HG03575 (cell line): ENCODE measurements around the gene KDM4B.

ENCODE experiments used
- ATAC-seq: cut with Tn5 transposase; IDR thresholded peaks from one replicate; pipeline ENCODE4 v1.9.1; 2021; ENCODE audit not compliant: unreplicated experiment, insufficient number of reproducible peaks, low FRiP score; ENCODE audit errors: extremely low read depth

Gene KDM4B

DNA sequence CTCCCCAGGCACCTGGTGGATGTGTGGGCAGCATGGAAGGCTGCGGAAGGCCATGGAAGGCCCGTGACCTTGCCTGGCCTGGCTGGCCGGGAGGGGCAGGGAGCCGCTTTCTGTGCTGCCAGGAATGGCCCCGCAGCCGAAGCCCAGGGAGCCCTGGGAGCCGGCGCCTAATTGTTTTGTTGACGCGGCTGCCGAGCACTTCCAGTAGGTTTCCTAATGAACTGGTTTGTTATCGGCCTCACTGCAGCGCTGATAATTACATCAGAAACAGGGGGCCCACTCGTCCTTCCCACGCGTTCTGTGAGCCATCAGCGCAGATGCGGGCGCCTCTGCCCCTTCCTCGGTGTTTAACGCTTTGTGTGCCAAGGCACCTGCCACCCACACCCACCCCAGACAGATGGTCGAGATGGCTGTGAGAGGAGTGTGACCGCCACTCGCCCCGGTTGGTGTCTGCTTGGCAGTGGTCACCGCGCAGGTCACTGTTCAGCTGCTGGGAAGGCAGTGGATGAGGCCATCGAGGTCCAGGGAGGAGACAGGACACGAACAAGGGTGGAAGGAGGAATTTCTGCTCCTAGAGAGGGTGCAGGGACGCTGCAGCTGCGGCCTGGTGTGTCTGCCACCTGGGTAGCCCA, 124.5 kb downstream of the KDM4B start:
- ATAC-seq, result no peak

DNA sequence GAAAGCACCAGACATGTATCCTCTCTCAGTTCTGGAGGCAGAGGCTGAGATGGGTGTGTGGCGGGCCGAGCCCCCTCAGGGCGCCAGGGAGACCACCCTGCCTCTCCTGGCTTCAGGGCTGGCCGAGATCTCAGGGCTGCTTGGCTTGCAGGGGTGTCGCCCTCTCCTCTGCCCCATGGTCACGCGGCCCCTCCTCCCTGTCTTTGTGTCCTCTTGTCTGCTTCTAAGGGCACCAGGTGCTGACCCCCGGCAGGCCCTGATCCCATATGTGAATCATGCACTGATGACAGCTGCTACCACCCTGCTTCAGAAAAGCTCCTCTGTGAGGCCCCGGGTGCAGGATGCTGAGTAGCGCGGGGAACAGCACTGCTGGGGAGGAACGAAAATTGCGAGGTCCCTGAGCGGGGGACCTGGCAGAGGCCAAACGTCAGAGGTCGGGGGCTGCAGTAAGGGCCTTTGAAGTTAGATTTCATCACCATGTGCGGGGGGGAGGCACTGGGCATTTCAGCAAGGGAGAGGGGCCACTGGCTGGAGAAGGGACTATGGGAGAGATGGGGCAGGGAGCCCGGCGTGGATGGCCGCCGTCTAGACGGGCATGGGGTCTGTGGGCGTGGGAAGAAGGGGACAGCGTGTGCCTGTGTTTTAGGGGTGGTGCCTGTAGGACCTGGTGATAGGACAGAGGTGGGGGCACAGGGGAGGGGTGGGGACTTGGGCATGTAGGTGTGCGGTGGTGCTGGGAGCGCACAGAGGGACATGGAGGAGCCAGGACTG, 125.2 kb downstream of the KDM4B start:
- no peak for ATAC-seq

DNA sequence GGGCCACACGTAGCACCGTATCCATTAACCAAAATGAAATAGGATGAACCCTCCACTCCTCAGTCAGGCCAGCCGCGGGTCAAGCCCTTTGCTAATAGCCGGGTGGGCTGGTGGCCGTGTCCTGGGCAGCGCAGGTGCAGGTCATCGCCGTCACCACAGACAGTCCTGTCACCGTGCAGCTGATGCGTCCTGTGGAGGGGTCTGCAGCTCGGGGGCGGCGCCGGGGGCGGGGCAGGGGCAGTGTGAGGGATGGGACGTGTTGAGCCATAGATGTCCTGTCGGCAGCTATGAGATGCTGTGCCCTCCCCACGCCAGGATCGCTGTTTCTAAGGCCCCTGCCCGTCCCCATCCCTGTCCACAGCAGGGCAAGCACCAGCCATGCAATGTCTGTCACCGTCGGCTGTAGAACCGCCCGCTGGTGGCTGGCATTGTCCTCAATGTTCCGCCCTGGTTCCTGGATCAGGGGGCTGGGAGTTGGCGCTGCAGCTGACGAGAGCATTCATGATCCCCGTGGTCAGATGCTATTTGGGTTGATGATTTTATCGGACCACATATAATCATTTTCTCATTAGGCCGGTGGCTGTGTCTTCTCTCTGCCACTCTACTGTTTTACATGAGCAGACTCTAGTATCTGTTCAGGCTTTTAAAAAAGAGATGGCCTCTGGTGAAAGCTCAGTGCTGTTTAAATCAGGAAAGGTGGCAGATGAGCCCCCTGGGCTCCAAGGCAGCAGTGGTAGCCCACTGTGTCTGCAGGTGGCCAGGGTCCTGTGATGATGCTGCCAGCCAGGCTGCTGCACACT, 126.1 kb downstream of the KDM4B start:
- no peak for ATAC-seq

DNA sequence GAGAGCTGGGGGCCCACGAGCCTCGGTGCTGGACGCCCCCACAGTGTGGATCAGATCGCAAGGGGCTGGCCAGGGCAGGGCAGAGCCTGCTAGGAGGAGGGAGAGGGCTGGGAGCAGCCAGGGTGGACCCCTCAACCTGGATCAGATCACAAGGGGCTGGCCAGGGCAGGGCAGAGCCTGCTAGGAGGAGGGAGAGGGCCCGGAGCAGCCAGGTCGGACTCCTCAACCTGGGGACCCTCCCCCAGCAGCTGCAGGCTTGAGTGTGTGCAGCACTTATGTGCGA, 126.6 kb downstream of the KDM4B start:
- no peak for ATAC-seq

DNA sequence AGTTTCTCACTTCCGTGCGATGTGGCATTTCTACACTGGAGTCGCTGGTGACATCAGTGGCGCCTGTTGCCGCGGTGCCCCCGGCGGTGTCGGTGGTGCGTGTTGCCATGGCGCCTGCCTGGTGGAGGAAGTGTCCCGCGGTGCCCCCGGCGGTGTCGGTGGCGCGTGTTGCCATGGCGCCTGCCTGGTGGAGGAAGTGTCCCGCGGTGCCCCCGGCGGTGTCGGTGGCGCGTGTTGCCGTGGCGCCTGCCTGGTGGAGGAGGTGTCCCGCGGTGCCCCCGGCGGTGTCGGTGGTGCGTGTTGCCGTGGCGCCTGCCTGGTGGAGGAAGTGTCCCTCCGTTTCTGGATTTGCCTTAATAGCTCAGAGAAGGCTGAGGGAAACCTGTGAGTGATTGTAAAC, 127.6 kb downstream of the KDM4B start:
- no peak for ATAC-seq

DNA sequence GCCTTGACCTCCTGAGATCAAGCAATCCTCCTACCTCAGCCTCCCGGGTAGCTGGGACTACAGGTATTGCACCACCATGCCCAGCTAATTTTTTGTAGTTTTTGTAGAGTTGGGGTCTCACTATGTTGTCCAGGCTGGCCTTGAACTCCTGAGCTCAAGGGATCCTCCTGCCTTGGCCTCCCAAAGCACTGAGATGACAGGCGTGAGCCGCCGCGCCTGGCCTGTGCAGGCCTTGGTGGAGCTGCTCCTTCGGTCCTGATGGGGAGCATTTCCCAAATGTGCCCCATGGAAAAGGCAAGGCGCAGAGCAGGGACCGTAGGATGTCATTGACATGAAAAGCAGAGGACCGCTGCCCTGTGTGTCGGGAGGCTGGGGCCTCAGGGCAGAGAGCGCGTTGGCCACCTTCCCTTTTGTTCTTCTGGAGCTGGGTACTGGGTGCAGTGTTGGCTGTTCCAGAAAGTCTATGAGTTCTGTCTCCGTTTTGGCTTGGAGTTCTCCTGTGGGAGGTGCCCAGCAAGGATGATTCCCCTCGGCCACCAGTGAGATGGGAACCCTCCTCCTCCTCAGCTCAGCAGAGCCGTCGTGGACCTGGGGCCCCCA, 128.5 kb downstream of the KDM4B start:
- no peak for ATAC-seq

DNA sequence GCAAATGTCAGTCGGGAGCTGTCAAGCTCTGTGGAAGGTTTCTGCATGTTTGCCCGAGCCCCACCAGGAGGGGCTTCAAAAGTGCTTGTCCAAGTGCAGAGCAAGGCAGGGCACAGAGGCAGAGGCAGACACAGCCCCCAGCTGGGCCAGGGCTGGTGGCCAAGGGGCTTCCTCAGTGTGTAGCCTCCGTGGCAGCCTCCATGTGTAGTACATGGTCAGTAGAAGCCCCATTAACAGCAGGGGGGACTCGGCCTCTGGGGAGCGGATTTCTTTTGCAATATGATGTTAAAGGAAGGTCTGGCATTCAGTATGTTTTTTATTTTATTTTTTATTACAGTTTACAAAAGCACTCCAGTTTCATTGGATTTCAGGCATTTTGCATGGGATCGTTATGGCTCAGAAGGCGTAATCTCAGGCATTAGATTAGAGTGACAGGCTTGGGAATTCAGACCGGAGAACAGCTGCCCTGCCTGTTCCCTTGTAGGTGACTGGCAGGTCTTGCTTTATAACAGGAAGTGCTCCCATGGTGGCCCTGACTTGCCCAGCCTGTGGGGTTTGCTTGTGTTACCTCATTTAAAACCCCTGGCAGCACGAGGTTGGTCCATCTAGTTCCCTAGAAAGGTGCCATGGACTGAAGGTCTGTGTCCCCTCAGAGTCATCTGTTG, 129.2 kb downstream of the KDM4B start:
- no peak for ATAC-seq

DNA sequence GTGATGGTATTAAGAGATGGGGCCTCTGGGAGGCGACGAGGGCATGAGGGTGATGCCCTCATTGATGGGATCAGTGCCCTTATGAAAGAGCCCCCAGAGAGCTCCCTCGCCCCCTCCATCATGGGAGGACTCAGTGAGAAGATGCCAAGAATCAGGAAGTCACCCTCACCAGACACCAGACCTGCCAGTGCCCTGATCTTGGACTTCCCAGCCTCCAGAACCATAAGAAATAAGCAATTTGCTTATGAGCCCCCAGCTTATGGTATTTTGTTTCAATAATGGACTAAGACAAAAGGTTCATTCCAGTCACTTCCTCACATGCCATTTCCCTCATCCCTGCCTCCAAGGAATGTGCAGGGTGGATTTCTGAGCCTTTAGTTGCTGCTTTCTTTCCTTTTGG, 129.7 kb downstream of the KDM4B start:
- no peak for ATAC-seq

DNA sequence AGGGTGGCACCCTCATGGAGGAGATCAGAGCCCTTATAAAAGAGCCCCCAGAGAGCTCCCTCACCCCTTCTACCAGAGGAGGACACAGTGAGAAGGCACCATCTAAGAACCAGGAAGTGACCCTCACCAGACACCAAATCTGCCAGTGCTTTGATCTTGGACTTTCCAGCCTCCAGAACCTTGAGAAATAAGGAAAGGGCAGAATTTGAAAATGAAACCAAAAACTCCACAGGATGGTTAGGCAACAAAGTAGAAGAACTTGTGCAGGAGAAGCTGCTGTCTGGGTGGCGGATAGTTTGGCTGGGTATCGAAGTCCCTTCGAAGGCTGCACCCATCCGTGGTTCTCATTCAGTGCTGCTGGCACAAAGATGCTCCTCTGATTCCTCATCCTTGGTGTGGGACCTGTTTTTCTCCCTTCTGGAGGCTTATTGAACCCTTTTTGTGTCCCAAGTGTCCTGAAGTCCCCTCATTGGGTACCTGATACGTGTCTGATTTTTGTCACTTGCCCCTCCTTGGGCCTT, 130.8 kb downstream of the KDM4B start:
- ATAC-seq, result no peak

DNA sequence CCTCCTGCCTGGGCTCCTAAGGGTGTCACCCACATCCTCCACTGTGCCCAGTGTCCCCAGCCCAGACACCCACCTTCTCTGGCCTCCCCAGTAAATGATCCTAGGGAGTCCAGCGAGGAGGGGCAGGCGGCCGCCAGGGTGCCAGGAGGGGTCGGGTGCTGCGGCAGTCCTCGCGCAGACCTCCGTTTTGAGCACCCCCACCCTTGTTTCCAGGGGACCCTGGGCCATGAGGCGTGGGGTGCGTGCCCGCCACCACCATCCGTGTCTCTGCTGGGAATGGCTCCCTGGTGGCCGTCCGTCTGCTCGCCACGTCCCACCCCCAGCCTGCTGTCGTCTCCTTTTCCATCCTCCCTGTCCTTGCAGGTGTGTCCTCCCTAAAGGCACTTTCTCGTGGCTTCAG, 133.0 kb downstream of the KDM4B start:
- ATAC-seq, result no peak

DNA sequence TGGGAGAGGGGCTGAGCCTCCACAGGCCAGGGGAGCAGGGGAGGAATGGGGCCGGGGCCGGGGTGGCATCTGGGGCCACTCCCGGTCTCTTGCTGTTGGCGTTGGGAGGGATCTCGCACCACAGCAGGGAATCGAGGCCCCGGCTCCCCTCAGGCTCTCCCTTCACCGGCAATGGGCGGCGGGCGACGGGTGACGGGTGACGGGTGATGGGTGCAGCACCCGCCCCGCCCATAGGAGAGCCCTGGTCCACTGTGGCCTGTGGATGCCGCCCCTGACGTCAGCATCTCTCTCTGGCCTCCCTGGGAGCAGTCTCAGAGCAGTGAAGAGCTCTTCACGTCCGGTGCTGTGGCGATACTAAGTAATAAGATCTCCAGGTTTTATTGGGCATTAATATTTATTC, 133.6 kb downstream of the KDM4B start:
- ATAC-seq, result no peak

DNA sequence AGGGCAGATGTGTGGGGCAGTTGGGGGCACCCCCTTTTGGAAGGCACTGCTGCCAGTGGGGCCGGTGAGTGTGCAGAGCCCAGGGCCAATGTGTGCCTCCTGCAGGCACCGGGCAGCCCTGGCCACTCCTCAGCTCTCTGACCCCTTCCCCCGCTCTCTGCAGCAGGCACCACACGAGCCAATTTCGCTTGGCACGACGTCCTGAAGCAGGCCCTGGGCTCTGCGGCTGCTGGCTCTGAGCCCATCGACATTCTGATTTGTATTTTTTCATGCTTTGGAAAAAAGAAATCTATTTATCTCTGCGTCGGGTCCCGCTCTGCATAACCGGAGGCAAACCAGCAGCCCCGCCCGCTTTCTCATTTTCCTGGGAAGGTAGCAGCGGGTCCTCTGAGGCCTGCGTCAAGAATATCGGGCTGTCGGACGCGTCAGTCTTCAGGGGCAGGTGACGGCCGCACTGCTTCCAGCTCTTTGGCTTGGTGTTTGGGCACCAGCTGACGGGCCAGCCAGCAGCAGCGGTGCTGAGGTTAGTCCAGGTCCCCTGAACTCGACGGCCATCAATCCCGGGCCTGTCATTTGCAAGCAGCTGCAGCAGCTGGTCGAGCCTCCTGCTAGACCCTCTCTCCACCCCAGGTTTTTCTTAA, 134.3 kb downstream of the KDM4B start:
- no peak for ATAC-seq

DNA sequence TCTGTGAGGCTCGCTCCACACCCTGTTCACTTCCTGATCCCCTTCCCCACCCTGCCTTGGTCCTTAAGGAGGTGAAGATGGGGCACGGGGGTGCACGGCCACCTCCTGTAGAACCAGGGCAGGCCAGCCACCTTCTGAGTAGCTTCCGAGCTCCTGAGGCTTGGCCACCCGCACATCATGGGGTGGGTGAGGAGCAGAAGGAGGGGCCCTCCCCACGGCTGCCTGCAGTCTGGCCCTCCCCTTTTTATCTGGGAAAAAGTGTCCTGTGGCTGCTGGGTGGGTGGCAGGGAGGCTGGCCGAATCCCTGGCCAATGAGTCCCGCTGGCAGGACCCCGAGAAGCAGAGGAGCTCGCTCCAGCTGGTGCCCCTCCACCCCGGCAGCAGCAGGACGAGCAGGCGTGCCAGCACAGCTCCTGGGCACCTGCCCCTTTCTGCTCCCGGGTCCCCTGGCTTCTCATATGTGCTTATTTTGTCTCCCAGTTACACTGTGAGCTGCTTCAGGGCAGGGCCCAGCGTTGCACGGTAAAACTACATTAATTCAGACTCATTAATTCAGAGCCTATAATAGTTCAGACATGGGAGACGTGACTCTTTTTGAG, 135.0 kb downstream of the KDM4B start:
- no peak for ATAC-seq

DNA sequence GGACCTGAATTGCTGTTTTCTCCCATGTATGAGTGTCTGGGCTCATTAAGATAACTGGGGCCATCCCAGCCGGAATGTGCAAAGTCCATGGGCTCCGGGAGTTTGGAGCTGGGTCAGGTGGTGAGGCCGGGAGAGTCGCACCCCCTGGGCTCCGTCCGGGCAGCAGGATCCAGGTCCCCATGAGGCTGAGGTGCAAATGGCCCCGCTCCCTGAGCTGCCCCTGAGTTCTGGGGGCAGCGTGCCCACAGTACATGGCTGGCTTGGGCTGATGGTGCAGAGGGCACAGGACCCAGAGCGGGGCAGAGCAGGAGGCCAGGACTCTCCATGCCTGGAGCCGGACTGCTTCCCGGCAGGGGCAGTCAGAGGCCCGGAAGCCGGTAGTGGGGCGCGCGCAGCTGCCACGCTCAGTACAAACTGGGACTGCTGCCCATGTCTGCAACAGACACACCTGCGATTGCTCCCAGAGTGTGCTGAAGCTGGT, 136.0 kb downstream of the KDM4B start:
- ATAC-seq, result no peak

DNA sequence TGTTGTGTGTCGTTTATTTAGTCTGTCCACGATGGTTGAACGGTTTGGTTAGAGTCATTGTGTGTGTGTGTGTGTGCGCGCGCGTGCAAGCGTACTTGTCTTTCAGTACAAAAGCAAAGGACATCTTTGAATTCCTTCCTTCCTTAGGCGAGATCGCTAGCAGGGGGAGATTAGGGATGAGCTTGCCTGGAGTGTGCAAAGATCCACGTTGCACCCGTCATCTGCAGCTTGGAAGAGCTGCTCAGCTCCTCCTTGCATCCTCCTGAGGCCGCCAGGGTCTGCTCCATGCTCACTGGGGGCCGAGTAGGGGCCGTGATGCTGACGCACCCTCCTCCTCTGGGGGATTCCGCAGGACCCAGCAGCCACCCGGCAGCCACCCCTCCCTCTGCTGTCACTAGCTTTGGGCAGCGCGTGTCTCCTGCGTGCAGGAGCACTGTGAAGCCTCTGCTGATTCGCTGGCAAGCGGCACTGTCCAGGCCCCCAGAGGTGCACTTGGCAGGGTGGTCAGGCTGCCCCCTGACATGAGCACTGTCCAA, 137.3 kb downstream of the KDM4B start:
- no peak for ATAC-seq

DNA sequence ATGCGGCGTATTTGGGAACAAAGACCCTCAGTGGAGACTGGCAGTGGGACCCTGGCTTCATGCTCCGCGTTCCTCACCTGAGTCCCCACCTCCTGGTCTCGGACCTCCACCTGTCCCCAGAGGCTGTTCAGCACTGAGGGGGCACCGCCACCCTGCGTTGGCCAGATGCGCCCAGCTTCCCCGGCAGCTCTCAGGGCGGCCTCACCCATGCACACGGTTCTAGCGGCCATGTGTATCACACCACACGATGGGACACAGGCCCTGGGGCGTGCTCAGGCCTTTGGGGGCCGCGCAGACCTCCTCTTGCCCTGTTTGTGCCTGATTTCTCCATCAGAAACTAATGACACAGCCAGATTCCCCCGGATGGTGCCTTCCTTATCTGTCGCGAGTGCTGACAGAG, 138.1 kb downstream of the KDM4B start:
- no peak for ATAC-seq

DNA sequence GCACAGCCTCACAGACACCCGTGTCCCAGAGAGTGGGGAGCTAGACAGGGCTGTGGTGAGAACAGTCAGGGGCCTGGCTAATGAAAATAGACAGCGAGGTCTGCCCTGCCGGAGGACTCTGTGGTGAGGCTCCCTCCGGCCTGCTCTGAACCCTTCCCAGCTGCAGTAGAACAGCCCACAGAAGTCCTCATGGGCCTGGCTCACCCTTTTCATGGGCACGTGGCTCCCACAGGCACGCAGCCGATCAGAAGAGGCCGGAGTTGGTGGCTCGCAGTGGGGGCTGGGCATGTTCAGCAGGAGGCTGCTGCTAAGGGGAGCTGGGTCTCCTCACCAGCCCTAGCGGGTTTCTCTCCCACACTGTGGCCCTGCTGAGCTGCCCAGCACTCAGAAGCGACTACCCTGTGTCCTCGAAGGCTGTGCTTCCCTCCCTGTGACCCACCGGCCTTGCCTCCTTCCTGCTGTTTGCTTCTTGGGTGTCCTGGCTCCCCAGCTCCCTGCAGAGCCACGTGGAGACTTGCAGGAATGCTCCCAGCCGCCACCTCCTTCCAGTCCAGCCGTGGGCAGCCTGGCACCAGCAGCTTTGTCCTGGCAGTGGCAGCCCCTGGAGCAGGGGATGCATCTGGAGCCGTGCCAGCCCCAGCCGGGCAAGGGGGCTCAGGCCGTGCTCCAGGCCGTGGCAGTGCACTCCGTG, 138.7 kb downstream of the KDM4B start:
- no peak for ATAC-seq
